LHCN-M2 (cell line): ENCODE results near the gene DNAJC3. TPM values are rescaled to one million over a fixed set of nuclear protein-coding genes. Genes with fewer than 3 reads are reported as not detected.

Experiments
- DNase-seq: peaks from one replicate; pipeline ENCODE4 v3.0.0-alpha.2; 2012; ENCODE audit warnings: low read depth
- total RNA-seq: library from RNA; depleted of rRNA; stranded (reverse); fragments of >200 nt; gene quantifications from 2 replicates; pipeline ENCODE4 v1.2.3, GENCODE V29; 2014; rRNA removed

Gene DNAJC3
- total RNA-seq, 1 experiment from 2014 or later = 43.2 TPM

GRCh38 chr13:95841894-95842293, 165.0 kb downstream of the DNAJC3 start:
- no peak for DNase-seq

GRCh38 chr13:95842898-95843297, 166.0 kb downstream of the DNAJC3 start:
- no peak for DNase-seq

Other genes starting within 250 kb of the DNAJC3 start
- gene CLDN10, start 124.4 kb upstream of the DNAJC3 start, total RNA-seq = not detected in 2 replicates
- 33.7 and 34.9 TPM in 2 replicates for gene DZIP1, start 32.4 kb upstream of the DNAJC3 start, total RNA-seq